ENCODE results near the gene PRKAB1.

DNA sequence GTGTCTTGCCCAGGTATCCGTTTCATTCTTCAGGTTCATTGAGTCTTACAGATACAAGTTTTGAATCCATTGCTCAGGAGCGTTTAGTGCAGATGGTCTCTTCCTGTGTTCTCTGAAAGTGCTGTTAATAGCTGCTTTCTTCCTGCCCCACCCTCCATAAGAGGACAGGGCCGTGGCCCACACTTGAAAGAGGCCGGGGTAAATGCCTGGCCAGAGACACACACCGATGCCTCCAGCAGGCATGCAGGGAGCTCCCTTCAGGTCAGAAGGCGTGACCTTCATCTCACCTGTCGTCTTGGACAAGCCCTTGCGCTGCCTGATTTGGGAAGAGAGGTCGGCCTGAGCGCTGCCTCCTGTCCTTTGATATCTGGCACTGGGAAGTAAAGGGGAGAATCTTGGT lies 11.6 kb downstream of the PRKAB1 start:
- no peak for TF ChIP-seq NFE2L2 (conservative IDR thresholded peaks at IDR 0.05; ENCODE audit: low read length)
- no peak for TF ChIP-seq POLR2A (IDR thresholded peaks at IDR 0.05; ENCODE audit: low read length)
- TF ChIP-seq, protein P1, sequence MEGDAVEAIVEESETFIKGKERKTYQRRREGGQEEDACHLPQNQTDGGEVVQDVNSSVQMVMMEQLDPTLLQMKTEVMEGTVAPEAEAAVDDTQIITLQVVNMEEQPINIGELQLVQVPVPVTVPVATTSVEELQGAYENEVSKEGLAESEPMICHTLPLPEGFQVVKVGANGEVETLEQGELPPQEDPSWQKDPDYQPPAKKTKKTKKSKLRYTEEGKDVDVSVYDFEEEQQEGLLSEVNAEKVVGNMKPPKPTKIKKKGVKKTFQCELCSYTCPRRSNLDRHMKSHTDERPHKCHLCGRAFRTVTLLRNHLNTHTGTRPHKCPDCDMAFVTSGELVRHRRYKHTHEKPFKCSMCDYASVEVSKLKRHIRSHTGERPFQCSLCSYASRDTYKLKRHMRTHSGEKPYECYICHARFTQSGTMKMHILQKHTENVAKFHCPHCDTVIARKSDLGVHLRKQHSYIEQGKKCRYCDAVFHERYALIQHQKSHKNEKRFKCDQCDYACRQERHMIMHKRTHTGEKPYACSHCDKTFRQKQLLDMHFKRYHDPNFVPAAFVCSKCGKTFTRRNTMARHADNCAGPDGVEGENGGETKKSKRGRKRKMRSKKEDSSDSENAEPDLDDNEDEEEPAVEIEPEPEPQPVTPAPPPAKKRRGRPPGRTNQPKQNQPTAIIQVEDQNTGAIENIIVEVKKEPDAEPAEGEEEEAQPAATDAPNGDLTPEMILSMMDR (IDR thresholded peaks at IDR 0.05), result no peak
- TF ChIP-seq, protein P2, sequence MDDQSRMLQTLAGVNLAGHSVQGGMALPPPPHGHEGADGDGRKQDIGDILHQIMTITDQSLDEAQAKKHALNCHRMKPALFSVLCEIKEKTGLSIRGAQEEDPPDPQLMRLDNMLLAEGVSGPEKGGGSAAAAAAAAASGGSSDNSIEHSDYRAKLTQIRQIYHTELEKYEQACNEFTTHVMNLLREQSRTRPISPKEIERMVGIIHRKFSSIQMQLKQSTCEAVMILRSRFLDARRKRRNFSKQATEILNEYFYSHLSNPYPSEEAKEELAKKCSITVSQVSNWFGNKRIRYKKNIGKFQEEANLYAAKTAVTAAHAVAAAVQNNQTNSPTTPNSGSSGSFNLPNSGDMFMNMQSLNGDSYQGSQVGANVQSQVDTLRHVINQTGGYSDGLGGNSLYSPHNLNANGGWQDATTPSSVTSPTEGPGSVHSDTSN (IDR thresholded peaks at IDR 0.05), result no peak
- TF ChIP-seq RCOR1 (IDR thresholded peaks at IDR 0.05; ENCODE audit: low read depth, low read length), result no peak
- TF ChIP-seq, protein P3, sequence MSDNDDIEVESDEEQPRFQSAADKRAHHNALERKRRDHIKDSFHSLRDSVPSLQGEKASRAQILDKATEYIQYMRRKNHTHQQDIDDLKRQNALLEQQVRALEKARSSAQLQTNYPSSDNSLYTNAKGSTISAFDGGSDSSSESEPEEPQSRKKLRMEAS (IDR thresholded peaks at IDR 0.05), result no peak
- no peak for TF ChIP-seq ESRRA (IDR thresholded peaks at IDR 0.05; ENCODE audit: borderline replicate concordance, low read length)
- no peak for TF ChIP-seq RNF2 (IDR thresholded peaks at IDR 0.05; ENCODE audit: borderline replicate concordance, low read depth)
- no peak for TF ChIP-seq CHD2 (IDR thresholded peaks at IDR 0.05; ENCODE audit: low read length, partially characterized antibody)
- TF ChIP-seq, protein P4, sequence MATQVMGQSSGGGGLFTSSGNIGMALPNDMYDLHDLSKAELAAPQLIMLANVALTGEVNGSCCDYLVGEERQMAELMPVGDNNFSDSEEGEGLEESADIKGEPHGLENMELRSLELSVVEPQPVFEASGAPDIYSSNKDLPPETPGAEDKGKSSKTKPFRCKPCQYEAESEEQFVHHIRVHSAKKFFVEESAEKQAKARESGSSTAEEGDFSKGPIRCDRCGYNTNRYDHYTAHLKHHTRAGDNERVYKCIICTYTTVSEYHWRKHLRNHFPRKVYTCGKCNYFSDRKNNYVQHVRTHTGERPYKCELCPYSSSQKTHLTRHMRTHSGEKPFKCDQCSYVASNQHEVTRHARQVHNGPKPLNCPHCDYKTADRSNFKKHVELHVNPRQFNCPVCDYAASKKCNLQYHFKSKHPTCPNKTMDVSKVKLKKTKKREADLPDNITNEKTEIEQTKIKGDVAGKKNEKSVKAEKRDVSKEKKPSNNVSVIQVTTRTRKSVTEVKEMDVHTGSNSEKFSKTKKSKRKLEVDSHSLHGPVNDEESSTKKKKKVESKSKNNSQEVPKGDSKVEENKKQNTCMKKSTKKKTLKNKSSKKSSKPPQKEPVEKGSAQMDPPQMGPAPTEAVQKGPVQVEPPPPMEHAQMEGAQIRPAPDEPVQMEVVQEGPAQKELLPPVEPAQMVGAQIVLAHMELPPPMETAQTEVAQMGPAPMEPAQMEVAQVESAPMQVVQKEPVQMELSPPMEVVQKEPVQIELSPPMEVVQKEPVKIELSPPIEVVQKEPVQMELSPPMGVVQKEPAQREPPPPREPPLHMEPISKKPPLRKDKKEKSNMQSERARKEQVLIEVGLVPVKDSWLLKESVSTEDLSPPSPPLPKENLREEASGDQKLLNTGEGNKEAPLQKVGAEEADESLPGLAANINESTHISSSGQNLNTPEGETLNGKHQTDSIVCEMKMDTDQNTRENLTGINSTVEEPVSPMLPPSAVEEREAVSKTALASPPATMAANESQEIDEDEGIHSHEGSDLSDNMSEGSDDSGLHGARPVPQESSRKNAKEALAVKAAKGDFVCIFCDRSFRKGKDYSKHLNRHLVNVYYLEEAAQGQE (IDR thresholded peaks at IDR 0.05), result no peak

Data from A549 (cell line).